ENCODE results near the gene MYO1E.
"Not testable (repeated sequence)": the region's sequence is repeated elsewhere in the genome, so short reads cannot be mapped to it uniquely, and the experiment has no call there.

MYO1E gene

GRCh38 chr15:59185725-59186124, 186.9 kb downstream of the MYO1E start:
- no peak for DNase-seq

- DNase-seq: no peak
Measured at GRCh38 chr15:59180945-59181600, 191.6 kb downstream of the MYO1E start.

GRCh38 chr15:59179717-59180116, 193.0 kb downstream of the MYO1E start:
- DNase-seq: no peak

DNA sequence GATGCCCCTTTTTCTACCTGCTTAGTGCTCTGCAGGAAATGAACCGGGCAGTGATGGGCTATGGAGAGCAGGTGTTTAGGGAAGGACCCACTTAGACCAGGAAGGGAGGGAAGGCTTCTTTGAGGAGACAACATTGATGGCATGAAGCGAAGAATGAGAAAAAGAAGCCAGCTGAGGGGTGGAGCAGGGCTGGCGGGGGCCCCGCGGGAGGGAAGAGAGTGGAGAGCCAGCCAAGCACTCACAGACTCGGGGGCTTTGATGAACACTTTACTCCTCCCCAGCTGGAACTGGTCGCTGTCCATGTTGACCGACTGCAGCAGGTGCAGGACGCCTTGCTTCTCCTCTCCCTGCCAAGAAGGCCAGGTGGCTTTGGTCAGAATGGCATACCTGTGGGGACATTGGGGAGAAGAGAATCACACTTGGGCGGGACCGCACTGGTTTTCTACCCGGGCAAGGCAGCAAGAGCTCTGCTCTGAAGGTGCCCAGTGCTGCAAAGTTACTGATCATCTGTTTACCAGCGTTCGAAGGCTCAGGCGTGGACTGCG, 194.4 kb downstream of the MYO1E start:
- peak; percentile 21 for DNase-seq

- no peak for DNase-seq
Measured at GRCh38 chr15:59177317-59177660, 195.4 kb downstream of the MYO1E start.

DNA sequence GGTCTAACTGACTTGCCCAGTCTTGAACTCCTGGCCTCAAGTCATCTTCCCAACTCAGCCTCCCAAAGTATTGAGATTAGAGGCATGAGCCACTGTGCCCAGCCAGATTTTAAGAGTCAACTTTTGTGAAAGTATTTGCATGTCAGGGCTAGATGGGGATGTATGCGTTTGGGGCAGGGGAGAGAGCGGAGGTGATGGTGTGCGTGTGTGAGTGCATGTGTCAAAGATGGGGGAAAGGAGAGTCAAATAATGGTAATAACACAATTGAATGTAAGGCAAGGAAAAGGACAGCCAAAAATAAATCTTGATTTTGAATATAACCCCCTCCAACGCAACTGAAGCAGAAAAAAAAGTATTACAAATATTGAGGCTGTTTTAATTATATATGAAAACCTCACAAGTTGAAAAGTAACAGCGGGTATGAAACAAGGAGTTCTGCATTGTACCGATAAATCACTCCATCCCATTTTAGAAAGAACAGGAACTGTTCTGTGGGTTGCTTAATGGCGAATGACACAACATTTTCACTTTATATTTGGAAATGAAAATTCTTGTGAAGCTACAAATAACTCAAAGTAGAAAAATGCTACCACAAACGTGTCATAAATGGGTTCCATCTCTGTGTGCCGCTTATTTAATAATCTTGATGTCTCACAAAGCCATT, 195.9 kb downstream of the MYO1E start:
- no peak for DNase-seq

DNA sequence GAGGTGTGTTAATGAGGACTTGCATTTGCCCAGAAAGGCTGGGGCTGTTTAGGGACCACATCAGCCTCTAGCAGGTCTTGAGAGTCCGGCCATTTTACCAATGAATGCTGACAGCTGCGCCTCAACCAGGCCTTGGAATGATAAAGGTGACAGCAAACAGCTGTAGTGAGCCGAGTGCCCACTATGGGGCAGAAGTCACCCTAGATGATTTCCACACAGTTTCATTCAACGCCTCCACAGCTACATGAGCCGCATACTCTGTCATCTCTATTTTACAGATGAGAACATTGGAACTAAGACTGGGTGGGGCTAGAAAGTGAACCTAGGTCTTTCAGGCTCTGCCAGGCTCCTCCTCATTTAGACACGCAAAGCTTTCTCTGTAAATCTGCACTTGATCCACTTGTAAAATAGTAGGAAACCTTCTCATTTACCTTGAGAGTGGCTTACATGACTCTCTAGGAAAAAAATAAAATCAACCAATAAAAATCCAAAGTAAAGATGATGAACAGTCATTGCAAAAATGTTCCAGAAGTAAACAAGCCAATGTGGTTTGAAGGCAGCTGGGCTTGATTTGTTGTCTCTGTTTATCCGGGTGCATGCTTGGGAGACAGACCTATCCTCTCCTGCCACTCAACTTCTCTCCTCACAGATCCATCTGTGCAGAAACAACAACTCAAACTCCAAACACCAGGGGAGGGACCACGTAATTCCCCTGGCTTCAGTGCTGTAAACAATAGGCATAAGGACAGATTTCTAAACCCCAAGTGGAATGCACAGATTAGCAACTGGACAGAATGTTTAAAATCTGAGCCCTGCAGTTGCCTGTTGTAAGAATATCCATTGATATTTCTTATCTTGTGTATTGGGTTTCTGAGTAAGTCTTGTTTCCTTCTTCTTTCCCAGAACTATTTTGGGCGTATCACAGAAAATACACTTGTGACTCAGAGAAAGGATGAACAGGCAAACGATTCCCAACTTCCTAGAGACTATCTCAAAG, 197.5 kb downstream of the MYO1E start:
- DNase-seq: peak; percentile 35

GRCh38 chr15:59174151-59174834, 198.4 kb downstream of the MYO1E start:
- DNase-seq: no peak

- DNase-seq: no peak
Measured at GRCh38 chr15:59173194-59173593, 199.5 kb downstream of the MYO1E start.

DNA sequence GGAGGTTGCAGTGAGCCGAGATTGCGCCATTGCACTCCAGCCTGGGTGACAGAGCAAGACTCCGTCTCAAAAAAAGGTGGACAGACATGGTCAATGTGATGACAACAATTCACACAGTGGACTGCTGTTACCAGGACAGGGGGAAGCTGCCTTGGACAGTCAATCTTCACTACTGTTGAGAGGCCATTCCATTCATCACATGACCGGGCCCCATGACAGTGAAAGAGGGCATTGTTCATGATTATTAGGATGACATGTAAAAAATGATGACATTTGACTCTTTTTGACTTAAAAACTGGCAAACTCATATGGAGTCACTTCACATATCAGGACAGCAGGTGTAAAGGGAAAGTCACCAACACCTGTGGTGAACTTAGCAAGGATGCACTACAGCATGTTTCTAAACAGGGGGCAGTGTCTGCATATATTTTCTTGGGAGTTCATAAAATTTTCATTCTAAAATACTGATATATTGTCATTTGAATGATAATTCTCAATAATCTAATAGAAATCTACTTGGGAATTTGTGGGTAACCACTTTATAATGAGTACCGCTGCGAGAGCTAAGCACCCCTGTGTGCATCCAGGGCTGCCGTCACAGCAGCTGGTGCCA, 200.3 kb downstream of the MYO1E start:
- no peak for DNase-seq

DNA sequence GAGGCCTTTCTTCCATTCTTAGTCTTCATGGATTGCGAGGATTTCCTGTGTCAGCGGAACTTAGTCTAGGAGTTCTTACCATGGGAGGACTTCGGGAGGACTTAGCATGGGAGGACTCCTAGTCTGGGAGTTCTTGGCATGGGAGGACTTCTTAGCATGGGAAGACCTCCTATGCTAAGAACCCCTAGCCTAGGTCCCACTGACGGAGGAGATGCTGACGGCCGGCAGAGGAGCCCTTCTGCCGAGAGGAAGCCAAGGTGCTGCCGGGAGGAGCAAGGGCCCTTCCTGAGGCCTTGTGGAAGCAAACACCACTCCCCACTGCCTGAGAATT, 201.6 kb downstream of the MYO1E start:
- DNase-seq: no peak

DNA sequence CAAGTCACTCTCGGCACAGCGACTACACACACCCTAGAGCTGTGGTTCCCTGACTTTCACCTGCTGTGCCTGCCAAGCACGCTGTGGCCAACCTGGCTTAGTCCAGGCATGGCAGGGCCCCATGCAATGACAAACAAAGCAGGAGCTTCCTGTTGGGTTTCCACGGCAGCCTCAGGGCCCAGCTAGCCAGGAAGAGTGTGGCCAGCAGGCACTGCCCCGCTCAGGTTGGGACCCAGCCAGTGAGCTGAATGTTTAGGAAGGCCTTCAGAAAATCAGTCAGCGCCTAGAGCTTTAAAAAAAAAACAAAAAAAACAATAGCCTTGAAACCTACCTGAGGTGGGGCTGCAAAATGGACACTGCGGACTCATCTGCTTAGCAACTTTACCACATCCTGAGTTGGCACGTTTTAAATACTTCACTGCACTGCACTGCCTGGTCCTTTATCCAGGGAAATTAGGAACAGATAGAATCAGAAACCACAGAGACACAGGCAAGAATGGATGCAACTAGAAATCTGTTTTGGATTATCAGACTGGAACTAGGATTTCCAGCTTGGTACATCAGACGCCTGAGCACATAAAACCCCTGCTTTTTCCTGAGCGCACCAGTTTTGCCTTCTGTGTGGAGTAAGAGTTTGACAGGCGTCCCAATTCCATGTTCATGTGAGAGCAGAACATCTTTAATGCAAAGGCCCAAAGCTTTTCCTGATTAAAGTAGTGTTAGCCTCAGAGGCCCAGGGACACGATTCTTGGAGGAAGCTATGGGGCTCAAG, 202.2 kb downstream of the MYO1E start:
- peak; percentile 68 for DNase-seq

GRCh38 chr15:59169251-59169708, 203.4 kb downstream of the MYO1E start:
- no peak for DNase-seq

- DNase-seq: no peak
Measured at GRCh38 chr15:59168536-59168935, 204.1 kb downstream of the MYO1E start.

DNA sequence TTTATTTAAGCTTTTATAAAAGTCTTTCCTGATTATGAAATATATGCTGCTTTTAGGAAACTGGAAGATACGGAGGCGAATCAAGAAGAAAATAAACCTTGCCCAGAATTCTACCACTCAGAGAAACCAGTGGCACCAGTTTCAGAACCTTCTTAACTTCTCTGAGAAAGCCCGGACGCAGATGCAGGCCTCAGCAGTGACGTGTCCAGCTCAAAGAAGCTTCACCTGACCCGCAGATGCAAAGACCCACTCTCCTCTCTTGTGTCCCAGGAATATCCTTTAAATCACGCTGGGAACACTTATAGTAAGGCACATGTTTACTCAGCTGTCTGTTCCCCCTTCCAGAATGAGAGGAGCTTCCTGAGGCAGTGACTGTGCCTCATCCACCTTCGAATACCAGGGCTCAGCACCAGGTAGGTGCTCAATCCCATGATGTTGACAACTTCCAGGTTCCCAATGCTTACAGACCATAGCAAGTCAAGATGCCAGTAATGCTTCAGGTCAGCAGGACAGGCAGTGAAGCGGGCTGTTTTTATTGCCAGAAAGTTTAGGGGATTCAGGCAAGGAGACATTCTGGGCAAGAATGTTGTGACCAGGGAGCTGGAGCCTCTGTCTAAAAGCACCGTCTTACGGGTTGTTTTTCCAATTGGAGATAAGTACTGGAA, 205.9 kb downstream of the MYO1E start:
- DNase-seq: peak; percentile 60

- no peak for DNase-seq
Measured at GRCh38 chr15:59166166-59166565, 206.5 kb downstream of the MYO1E start.

- peak; percentile 37 for DNase-seq
Measured at GRCh38 chr15:59165726-59166125, 206.9 kb downstream of the MYO1E start.

DNA sequence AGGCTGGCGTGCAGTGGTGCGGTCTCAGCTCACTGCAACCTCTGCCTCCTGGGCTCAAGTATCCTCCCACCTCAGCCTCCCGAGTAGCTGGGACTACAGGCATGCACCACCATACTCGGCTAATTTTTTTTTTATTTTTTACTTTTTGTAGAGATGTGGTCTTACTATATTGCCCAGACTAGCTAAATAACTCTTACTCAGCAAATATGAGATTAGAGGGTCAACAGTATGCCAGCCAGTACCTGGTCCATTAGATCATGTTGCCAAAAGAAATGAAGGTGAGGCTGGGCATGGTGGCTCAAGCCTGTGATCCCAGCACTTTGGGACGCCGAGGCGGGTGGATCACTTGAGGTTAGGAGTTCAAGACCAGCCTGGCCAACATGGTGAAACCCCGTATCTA, 210.6 kb downstream of the MYO1E start:
- not testable (repeated sequence) for DNase-seq

- peak; percentile 86 for DNase-seq
Measured at GRCh38 chr15:59160880-59161593, 211.6 kb downstream of the MYO1E start.

DNA sequence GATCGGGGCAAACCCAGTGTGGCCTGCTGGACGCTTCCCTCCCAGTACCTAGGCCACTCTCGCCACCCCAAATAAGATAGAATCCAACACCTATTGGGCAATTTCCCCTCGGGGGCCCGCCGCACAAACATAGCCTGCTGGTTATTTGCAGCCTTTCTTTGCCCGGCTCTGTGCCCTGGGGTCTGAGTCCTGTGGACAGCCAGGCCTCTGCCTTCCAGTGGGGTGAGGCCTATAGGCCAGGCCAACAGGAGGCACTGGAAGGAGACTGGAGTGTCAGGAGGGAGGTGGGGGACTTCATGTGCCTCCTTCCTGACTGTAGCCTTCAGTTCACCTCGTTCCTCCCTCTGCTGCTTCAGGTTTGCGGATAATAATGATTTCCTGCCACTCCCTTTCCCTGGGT, 213.5 kb downstream of the MYO1E start:
- DNase-seq: no peak
